HG02840 (cell line): ENCODE data around the gene HS6ST3.

ENCODE experiments used
- ATAC-seq: cut with Tn5 transposase; IDR thresholded peaks from one replicate; pipeline ENCODE4 v1.9.1; 2021; ENCODE audit warnings: mild to moderate bottlenecking, moderate library complexity, moderate number of reproducible peaks; ENCODE audit not compliant: unreplicated experiment, low FRiP score

Gene HS6ST3

GRCh38 chr13:96860882-96861281 lies 771.0 kb downstream of the HS6ST3 start:
- no peak for ATAC-seq

GRCh38 chr13:96862093-96862492 lies 772.2 kb downstream of the HS6ST3 start:
- no peak for ATAC-seq

- ATAC-seq: no peak
These were observed 773.1 kb downstream of the HS6ST3 start for GRCh38 chr13:96862999-96863398.

GRCh38 chr13:96871469-96871868 lies 781.6 kb downstream of the HS6ST3 start:
- no peak for ATAC-seq

GRCh38 chr13:96880419-96880818 lies 790.5 kb downstream of the HS6ST3 start:
- ATAC-seq: no peak
